ENCODE data around the gene VWA8. TPM values are rescaled to one million over a fixed set of nuclear protein-coding genes. Genes with fewer than 3 reads are reported as not detected.

The VWA8 gene
- polyA plus RNA-seq, 1 experiment: 12.4 TPM

GRCh38 chr13:41961466-41961760 lies 504 bp upstream of the VWA8 start:
- DNase-seq (ENCODE audit: low read depth, low spot score): no peak
- no peak for TF ChIP-seq CTCF (IDR thresholded peaks at IDR 0.05; ENCODE audit: low read depth, low read length)

GRCh38 chr13:41960211-41960636 lies 685 bp downstream of the VWA8 start:
- ChIA-PET POLR2A (interaction anchor here (0.8 to 2.0 kb wide), 4 partner anchors 44 to 106 kb away, joined by 3 to 5 read pairs (median 3); partner anchors contain the start of gene DGKH), CTCF (interaction anchor here (1.1 kb wide), 1 partner anchor 291 kb away, joined by 4 read pairs; no protein-coding TSS in a partner anchor)
- Histone ChIP-seq H3K9me3 (ENCODE audit: control insufficient read depth, insufficient read depth, low read length) (no peaks in the 10 kb centered on the region), H3K27ac (ENCODE audit: low read depth, low read length) (peak overlapping the region; percentile 34), H3K27me3 (ENCODE audit: control insufficient read depth, insufficient read depth, low read length) (no peaks in the 10 kb centered on the region), H3K4me3 (ENCODE audit: low read depth, low read length) (peak overlapping the region; percentile 79)
- no peak for TF ChIP-seq CTCF (IDR thresholded peaks at IDR 0.05; ENCODE audit: low read depth, low read length)
- DNase-seq (ENCODE audit: low read depth, low spot score): no peak

More at GRCh38 chr13:41961466-41961760, 504 bp upstream of the VWA8 start:
- ChIA-PET POLR2A (interaction anchor here (1.5 to 2.0 kb wide), 2 partner anchors 78 to 105 kb away, joined by 3 to 5 read pairs; no protein-coding TSS in a partner anchor), CTCF (no interaction called here)
- Histone ChIP-seq H3K27ac (ENCODE audit: low read depth, low read length) (peak overlapping the region; percentile 53), H3K27me3 (ENCODE audit: control insufficient read depth, insufficient read depth, low read length) (no peaks in the 10 kb centered on the region), H3K9me3 (ENCODE audit: control insufficient read depth, insufficient read depth, low read length) (no peaks in the 10 kb centered on the region), H3K4me3 (ENCODE audit: low read depth, low read length) (peak overlapping the region; percentile 79)

- Histone ChIP-seq H3K27ac (ENCODE audit: low read depth, low read length) (no peak overlapping the region), H3K9me3 (ENCODE audit: control insufficient read depth, insufficient read depth, low read length) (no peaks in the 10 kb centered on the region), H3K27me3 (ENCODE audit: control insufficient read depth, insufficient read depth, low read length) (no peaks in the 10 kb centered on the region), H3K4me3 (ENCODE audit: low read depth, low read length) (no peak overlapping the region)
- ChIA-PET POLR2A (no interaction called here), CTCF (interaction anchor here (0.7 kb wide), 1 partner anchor 86 kb away, joined by 3 read pairs; no protein-coding TSS in a partner anchor)
- DNase-seq (ENCODE audit: low read depth, low spot score): no peak
- TF ChIP-seq CTCF (IDR thresholded peaks at IDR 0.05; ENCODE audit: low read depth, low read length): no peak
Measured at GRCh38 chr13:41956272-41956671, 4.6 kb downstream of the VWA8 start.

GRCh38 chr13:41955605-41956004 lies 5.3 kb downstream of the VWA8 start:
- H3K9me3 ChIP-seq (ENCODE audit: control insufficient read depth, insufficient read depth, low read length): no peaks in the 10 kb centered on the region
- no peak for DNase-seq (ENCODE audit: low read depth, low spot score)
- CTCF ChIA-PET: interaction anchor here (0.7 kb wide), 1 partner anchor 87 kb away, joined by 3 read pairs; no protein-coding TSS in a partner anchor
- TF ChIP-seq CTCF (IDR thresholded peaks at IDR 0.05; ENCODE audit: low read depth, low read length): no peak
- H3K27ac ChIP-seq (ENCODE audit: low read depth, low read length): no peak overlapping the region
- H3K27me3 ChIP-seq (ENCODE audit: control insufficient read depth, insufficient read depth, low read length): no peaks in the 10 kb centered on the region
- H3K4me3 ChIP-seq (ENCODE audit: low read depth, low read length): no peak overlapping the region
- POLR2A ChIA-PET: no interaction called here

- ChIA-PET CTCF (no interaction called here), POLR2A (no interaction called here)
- Histone ChIP-seq H3K27me3 (ENCODE audit: control insufficient read depth, insufficient read depth, low read length) (no peaks in the 10 kb centered on the region), H3K4me3 (ENCODE audit: low read depth, low read length) (no peak overlapping the region), H3K9me3 (ENCODE audit: control insufficient read depth, insufficient read depth, low read length) (no peaks in the 10 kb centered on the region), H3K27ac (ENCODE audit: low read depth, low read length) (no peak overlapping the region)
- no peak for DNase-seq (ENCODE audit: low read depth, low spot score)
- TF ChIP-seq CTCF (IDR thresholded peaks at IDR 0.05; ENCODE audit: low read depth, low read length): no peak
Measured at GRCh38 chr13:41954226-41954625, 6.7 kb downstream of the VWA8 start.
